Cardiac muscle cell (in vitro differentiated cells and primary cell): ENCODE measurements around the gene KRTAP10-5. TPM values are rescaled to one million over a fixed set of nuclear protein-coding genes. Genes with fewer than 3 reads are reported as not detected.
"Not testable (repeated sequence)": the region's sequence is repeated elsewhere in the genome, so short reads cannot be mapped to it uniquely, and the experiment has no call there.

Experiments
- DNase-seq, 2 donors: peaks; one replicate each; pipeline versions ENCODE4 v3.0.0 to v3.0.0-alpha.2; 2010 to 2017; ENCODE audit warnings: low read depth in 1 of 2, low spot score in 1 of 2
- H3K27ac ChIP-seq: fragments of 200-600 bp; sonication (generic); 2 replicates; pipeline ENCODE4 v1.5.1; 2016
- H3K27me3 ChIP-seq: fragments of 200-600 bp; sonication (generic); 2 replicates; pipeline ENCODE4 v1.6.0; 2016; ENCODE audit warnings: control low read depth
- H3K36me3 ChIP-seq: fragments of 200-600 bp; sonication (generic); 2 replicates; pipeline ENCODE4 v1.5.1; 2016; ENCODE audit warnings: control low read depth
- H3K4me1 ChIP-seq: fragments of 200-600 bp; sonication (generic); 2 replicates; pipeline ENCODE4 v1.8.1; 2017; ENCODE audit warnings: low read depth, mild to moderate bottlenecking, mixed run types
- H3K4me3 ChIP-seq: fragments of 200-600 bp; sonication (generic); 2 replicates; pipeline ENCODE4 v1.5.1; 2016; ENCODE audit warnings: mild to moderate bottlenecking
- H3K9me3 ChIP-seq: fragments of 200-600 bp; sonication (generic); 2 replicates; pipeline ENCODE4 v1.5.1; 2017; ENCODE audit warnings: low read depth, mild to moderate bottlenecking, control low read depth
- CTCF ChIP-seq: IDR thresholded peaks from 2 replicates; pipeline ENCODE4 v1.5.1; 2012; ENCODE audit warnings: low read depth, mild to moderate bottlenecking, low read length
- polyA plus RNA-seq: library from polyadenylated mRNA; unstranded; fragments of >200 nt; fragmentation: Nextera tagmentation; extraction: Ambion mirVana; gene quantifications from 2 replicates; pipeline ENCODE4 v1.2.1, GENCODE V29; 2016
- total RNA-seq: library from RNA; depleted of rRNA; stranded (reverse); fragments of >200 nt; gene quantifications from 2 replicates; pipeline ENCODE4 v1.2.3, GENCODE V29; 2016

The KRTAP10-5 gene
- total and polyA plus RNA-seq, 2 experiments from 2014 or later, result not detected

- no peaks in the 10 kb centered on the region for H3K36me3 ChIP-seq
- H3K27me3 ChIP-seq, result no peaks in the 10 kb centered on the region
- peaks cover 18% of the 10 kb centered on the region for H3K4me1 ChIP-seq
- no peak for TF ChIP-seq CTCF
- no peaks in the 10 kb centered on the region for H3K9me3 ChIP-seq
- no peak overlapping the region for H3K4me3 ChIP-seq
- peak in 1 of 2 donors; percentile 40 for DNase-seq
- peak overlapping the region; percentile 64 for H3K27ac ChIP-seq
Observed at GRCh38 chr21:44593598-44594405, 13.4 kb upstream of the KRTAP10-5 start.

DNA sequence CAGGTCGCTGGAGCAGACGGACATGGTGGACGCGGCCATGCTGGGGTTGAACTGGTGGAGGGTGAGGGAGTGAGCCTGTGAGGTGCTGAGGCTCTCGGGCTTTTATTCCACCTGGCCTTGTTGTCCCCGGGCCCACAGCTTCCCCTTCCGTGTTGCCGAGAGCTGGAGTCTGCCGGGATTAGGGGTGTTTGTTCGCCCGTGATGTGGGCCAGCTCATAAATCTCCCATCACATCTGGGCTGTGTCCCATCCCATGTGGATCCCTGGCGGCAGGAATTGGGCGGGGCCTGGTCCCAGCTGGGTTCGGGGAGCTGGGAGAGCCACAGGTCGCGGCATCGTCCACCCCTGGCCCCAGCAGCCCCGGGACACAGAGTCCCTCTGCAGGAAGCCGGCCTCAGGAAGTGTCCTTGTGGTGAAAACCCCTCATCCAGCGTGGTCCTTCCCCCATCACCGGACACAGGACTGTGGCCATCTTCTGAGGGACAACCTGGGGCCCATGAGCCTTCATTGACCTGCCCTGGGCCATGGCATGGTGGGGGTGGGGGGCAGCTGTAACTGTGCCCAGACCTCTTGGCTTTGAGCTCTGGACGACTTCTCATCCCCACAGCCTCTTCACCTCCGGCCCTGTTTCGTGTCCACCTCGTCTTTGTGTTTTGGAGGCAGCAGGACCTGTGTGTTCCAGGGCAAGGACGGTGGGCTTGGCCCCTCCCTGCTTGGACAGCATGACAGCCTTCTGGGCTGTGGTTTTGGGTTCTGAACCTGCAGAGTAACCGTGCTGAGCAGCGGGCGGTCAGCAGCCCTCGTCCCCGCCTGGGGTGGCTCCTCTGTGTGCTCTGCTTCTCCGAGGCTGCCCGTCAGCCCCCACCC lies 12.3 kb upstream of the KRTAP10-5 start, which contains the start of gene KRTAP10-6:
KRTAP10-6 (minus strand) TSS at position 60 of the 866 bp plus-strand sequence; CDS start at position 39, 21 bp downstream.
- H3K36me3 ChIP-seq, result no peaks in the 10 kb centered on the region
- TF ChIP-seq CTCF, result no peak
- peaks cover 18% of the 10 kb centered on the region for H3K4me1 ChIP-seq
- no peak within 1 kb of the TSS for H3K4me3 ChIP-seq
- no peaks in the 10 kb centered on the region for H3K9me3 ChIP-seq
- no peak for DNase-seq
- H3K27ac ChIP-seq, result peak within 1 kb of the TSS; percentile 64
- no peaks in the 10 kb centered on the region for H3K27me3 ChIP-seq

- peaks cover 18% of the 10 kb centered on the region for H3K4me1 ChIP-seq
- DNase-seq, H3K27ac ChIP-seq, H3K4me3 ChIP-seq, H3K27me3 ChIP-seq, H3K36me3 ChIP-seq, H3K9me3 ChIP-seq: not testable (repeated sequence)
Observed at GRCh38 chr21:44591801-44592130, 11.4 kb upstream of the KRTAP10-5 start.

DNA sequence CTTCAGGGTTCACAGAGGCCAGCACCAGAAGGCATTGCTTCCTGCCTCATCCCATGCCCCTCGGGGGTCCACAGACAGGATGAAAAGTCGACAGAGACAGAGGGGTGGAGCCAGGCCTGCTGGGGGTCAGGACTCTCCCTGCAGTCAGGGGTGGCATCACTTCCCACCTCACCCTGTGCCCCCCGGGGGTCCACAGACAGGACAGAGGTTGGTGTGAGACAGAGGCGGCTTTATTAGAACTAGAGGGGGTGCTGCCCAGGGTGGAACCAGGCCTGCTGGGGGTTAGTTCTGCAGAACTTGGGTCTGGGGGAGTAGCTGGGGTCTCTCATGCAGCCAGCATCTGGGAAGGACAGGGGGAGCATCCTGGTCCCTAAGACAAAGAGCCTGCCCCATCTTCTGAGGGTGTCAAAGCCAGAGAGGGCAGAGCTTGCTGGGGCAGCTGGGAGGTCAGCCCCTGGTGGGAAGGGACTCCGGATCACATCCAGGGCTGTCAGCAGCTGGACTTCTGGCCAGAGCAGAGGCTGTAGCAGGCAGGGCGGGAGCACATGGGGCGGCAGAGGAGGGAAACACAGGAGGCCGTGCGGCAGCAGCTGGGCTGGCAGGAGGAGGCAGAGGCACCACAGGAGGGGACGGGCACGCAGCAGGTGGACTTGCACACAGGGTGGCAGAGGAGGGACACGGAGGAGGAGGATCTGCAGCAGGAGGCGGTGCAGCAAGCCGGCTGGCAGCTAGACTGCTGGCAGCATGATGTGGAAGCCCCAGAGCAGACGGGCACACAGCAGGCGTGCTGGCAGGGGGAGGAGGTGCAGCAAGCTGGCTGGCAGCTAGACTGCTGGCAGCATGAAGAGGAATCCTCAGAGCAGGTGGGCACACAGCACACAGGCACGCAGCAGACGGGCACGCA lies 10.7 kb upstream of the KRTAP10-5 start:
- not testable (repeated sequence) for H3K9me3 ChIP-seq, H3K27me3 ChIP-seq, H3K4me3 ChIP-seq, H3K36me3 ChIP-seq, H3K27ac ChIP-seq, DNase-seq
- H3K4me1 ChIP-seq, result peaks cover 18% of the 10 kb centered on the region

DNA sequence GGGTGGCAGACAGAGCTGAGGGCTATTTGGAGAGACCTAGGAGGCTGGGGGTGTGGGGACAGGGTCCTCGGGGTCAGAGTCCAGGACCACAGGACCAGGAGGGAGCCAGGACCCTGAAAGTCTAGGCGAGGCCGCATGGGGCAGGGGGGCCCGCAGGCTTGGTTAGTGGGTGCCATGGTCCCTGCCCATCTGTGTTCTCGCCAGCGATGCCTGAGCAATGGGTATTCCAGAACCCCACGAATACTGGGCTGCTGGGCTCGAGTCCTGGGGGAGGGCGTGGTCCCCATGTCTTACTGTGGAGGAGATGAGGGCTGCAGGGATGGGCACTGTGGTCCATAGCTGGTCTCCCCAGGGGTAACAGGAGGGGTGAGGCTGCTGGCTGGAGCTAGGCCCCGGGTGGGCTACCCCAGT lies 9.9 kb upstream of the KRTAP10-5 start:
- no peak for DNase-seq
- no peak for TF ChIP-seq CTCF

More for the DNA sequence above, 9.9 kb upstream of the KRTAP10-5 start:
- peaks cover 18% of the 10 kb centered on the region for H3K4me1 ChIP-seq
- no peaks in the 10 kb centered on the region for H3K36me3 ChIP-seq
- no peaks in the 10 kb centered on the region for H3K9me3 ChIP-seq
- H3K4me3 ChIP-seq, result no peak overlapping the region
- H3K27me3 ChIP-seq, result no peaks in the 10 kb centered on the region
- no peak overlapping the region for H3K27ac ChIP-seq
